ENCODE measurements around the gene IGFL2. TPM values are rescaled to one million over a fixed set of nuclear protein-coding genes. Genes with fewer than 3 reads are reported as not detected.
A peak's percentile ranks its signal among the peaks of the same experiment; 100 is the strongest.
"Not testable (repeated sequence)": the region's sequence is repeated elsewhere in the genome, so short reads cannot be mapped to it uniquely, and the experiment has no call there.

IGFL2 gene
- total RNA-seq, 1 donor from 2014 or later, result not detected

GRCh38 chr19:46144756-46145155 is 3.3 kb upstream of the IGFL2 start:
- peak; percentile 23 for DNase-seq

DNA sequence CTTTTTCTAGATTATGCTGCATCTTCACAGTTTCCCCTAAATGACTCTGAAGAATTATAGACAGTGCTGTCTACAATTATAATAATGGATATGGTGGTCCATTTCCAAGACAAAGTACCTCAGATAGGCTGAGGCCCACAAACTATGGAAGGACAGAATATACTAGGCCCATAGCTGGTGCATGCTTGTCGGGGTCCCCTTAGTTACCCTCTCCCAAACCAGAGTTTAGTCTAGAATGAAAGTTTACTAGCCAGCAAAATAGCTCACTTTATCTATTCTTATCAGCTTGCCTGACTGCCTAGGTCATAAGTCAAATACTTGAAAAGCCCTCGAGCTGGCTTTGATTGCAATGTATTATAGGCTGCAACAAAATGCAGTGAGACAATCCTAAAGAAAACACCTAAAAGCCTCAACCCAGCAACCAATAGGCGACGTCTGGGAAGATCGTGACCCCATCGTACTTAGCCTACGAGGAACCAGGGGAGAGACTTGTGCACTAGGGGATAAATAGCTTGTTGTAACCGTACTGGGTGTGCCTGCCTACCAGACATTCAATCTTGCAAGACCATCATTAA is 785 bp upstream of the IGFL2 start:
- no peak for DNase-seq

DNA sequence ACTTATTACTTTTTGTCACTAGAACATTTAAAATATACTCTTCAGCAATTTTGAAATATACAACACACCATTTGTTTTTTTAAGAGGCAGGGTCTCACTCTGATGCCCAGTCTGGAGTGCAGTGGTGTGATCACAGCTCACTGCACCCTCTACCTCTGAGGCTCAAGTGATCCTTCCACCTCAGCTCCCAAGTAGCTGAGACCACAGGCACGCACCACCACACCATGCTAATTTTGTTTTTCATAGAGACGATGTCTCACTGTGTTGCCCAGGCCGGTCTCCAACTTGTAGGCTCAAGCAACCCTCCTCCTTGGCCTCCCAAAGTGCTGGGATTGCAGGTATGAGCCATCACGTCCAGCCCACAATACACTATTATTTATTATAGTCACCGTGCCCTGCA is 2.6 kb downstream of the IGFL2 start:
- DNase-seq, result no peak

DNA sequence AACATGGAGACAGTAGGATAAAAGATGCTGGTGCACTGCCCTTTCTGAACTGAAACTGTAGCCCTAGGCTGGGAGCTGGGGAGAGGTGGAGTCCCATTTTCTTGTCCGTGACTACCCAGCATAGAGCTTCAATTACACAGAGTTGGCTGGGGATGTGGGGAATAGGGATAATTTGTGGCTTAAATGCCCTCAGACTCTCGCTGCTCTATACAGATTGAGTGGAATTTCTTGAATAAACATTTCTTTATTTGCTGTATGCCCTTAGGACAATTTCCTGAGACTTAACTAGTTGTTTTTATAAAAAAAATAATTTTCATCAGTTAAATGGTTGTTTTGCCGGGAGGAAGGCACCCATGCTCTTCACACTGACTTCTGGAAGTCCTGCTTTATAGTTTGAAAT is 7.2 kb downstream of the IGFL2 start:
- no peak for DNase-seq

- no peak for DNase-seq
Measured at GRCh38 chr19:46159418-46160232, 11.6 kb downstream of the IGFL2 start.

DNA sequence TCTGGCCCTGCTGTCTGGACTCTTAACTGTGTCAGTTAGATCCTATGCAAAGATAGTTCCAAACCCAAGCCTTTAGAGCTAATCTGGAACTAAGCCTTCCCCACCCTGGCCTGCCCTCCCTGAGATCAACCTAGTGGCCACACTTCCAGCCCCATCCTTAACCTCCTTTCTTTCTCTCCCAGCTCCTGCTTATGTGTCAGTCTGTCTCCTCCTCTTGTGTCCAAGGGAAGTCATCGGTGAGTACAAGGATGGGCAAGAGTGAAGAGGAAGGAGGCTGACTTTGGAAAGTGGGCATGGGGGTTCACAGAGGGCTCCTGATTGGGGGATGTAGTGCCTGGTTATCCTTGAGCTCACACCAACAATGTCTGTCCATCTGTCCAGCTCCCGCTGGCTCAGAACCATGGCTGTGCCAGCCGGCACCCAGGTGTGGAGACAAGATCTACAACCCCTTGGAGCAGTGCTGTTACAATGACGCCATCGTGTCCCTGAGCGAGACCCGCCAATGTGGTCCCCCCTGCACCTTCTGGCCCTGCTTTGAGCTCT is 12.3 kb downstream of the IGFL2 start:
- no peak for DNase-seq

GRCh38 chr19:46161642-46162257 is 13.7 kb downstream of the IGFL2 start:
- not testable (repeated sequence) for DNase-seq

DNA sequence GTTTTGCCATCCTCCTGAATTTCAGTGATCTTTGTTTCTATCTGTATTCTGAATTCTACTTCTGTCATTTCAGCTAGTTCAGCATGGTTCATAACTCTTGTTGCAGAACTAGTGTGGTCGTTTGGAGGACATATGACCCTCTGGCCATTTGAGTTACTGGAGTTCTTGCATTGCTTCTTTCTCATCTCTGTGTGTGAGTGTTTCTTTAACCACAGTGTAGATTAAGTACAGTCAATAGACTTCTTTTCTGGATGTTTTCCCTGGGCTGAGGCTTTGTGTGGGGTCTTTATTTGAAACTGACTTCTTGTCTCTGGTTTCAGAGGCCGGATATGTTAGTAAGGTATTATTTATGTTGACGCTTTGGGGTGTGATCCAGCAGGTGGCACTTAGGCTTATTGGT is 14.7 kb downstream of the IGFL2 start:
- DNase-seq, result no peak

DNA sequence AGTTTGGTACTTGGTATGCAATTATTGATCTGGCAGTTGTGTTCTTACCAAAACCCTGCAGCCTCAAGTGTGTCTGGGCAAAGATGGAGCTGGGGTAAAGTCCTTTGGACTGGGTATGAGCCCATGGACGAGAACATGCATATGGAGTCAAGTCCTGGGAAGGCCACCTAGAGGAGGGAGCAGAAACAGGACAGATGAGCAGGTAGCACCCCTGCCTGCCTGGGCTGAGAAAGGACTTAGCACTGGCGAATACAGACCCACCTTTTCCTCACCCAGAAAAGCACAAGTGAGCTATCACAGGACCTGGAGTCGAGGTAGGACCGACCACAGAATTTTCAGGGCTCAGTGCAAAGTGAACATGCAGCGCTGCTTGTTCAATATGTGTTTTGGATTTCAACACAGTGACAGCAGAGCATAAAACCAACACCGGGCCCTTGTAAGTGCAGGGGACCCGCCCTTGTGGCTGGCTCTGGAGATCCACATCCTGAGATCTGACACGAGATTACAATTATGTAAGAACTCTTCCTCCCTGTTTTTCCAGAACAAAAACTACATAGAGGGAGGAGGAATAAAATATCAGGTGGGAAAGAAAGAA is 25.9 kb downstream of the IGFL2 start:
- DNase-seq, result no peak

DNA sequence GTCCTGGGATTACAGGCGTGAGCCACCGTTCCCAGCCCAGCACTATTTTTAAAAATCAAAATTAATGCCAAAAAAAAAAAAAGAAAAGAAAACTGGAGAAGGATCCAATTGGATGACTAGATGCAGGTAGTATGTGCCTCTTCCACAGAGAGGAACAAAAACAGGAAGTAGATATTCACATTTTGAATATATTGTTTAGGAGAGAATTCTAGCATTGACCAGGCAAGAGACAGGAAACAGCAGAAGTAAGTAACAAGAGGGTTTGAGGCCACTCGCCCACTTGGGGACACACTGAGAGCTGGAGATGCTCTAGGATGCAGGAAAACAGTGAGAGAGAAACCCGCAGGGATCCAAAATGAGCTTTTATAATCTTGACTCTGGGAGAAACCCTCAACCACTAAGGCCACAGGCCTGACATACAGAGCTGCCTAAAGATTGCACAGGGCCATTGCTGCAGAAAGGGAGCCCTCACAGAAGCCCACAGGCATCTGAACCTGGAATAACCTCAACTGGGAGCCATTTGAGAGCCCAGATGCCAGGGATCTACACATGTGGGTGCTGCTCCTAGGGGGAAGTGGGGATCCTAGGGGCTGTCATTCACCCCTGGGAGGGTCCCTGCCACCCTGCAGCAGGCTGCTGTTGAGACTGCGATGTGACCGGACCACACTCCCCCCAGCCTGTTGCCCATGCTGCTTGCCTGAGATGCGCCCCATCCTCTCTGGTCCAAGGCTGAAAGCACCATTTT is 28.2 kb downstream of the IGFL2 start:
- DNase-seq, result no peak

- DNase-seq, result no peak
Measured at GRCh38 chr19:46179076-46179759, 31.2 kb downstream of the IGFL2 start.

DNA sequence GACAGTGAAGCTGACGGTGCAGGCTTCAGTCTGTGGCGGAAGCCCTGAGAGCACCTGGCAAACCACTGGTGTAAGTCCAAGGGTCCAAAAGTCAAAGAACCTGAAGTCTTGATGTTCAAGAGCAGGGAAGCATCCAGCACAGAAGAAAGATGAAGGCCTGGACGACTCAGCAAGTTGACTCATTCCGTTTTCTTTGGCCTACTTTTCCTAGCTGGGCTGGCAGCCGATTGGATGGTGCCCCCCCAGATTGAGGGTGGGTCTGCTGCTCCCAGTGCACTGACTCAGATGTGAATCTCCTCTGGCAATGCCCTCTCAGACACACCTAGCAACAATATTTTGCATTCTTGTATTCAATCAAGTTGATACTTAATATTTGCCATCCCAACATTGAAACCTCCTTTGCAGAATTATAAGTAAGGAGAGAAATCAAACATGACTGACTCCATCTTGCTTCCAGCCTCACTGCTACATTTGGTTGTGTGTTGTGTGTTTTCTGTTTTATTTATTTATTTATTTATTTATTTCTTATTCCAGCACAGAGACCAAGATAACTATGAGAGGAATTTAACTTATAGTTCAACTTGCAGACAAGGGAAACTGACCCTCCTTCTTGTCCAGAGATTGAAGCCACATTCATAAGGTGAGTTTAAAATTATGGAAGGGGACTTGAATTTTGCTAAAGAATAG is 32.8 kb downstream of the IGFL2 start:
- DNase-seq, result no peak

GRCh38 chr19:46181388-46181779 is 33.3 kb downstream of the IGFL2 start:
- DNase-seq, result no peak

- no peak for DNase-seq
Measured at GRCh38 chr19:46182476-46182875, 34.4 kb downstream of the IGFL2 start.

- not testable (repeated sequence) for DNase-seq
Measured at GRCh38 chr19:46184775-46185710, 37.0 kb downstream of the IGFL2 start.

- no peak for DNase-seq
Measured at GRCh38 chr19:46186101-46186716, 38.2 kb downstream of the IGFL2 start.

- DNase-seq, result no peak
Measured at GRCh38 chr19:46186717-46187101, 38.7 kb downstream of the IGFL2 start.

DNA sequence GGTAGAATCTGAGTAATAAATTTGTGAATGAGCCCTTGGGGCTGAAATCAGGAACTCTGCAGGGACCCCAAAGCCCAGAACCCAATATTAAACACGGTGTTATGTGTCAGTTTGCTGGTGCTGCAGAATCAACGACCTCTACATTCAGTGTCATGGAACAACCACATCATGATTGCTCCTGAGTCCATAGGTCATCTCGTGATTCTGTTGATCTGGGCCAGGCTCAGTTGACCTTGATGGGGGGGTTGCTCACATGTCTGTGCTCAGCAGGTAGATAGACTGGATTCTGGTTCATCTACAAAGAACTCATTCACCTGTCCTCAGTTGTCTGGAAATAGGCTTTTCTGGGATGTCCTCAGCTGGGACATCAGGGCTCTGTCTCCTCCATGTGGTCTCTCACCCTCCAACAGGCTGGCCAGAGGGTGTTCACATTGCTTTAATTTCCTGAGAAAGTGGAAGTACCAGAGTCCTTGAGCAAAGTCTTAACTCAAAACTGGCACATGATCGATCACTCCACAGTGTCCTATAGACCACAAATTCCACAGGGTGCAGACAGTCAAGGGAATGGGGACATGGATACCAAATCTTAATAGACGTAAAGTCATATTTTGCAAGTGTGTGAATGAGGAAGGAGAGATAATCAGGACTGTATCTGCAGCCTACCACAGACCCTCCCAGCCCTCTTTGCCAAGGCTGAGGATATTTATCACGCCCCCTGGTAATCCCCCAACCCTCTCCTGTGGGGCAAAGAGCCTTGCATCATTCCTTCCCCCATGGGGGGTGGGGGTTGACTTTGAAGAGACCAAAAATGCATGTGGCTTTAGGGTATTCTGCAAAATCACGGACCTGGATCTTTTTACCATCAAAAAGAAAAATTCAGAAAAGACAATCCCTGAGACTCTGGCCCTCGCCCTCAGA is 42.2 kb downstream of the IGFL2 start:
- no peak for DNase-seq

- no peak for DNase-seq
Measured at GRCh38 chr19:46191356-46191755, 43.3 kb downstream of the IGFL2 start.

All from dermis blood vessel endothelial cell (primary cell).